ENCODE measurements around the gene RBFOX2. TPM values are rescaled to one million over a fixed set of nuclear protein-coding genes. Genes with fewer than 3 reads are reported as not detected.

RBFOX2 gene
- total RNA-seq, 1 experiment from 2014 or later: 24.2 TPM

DNA sequence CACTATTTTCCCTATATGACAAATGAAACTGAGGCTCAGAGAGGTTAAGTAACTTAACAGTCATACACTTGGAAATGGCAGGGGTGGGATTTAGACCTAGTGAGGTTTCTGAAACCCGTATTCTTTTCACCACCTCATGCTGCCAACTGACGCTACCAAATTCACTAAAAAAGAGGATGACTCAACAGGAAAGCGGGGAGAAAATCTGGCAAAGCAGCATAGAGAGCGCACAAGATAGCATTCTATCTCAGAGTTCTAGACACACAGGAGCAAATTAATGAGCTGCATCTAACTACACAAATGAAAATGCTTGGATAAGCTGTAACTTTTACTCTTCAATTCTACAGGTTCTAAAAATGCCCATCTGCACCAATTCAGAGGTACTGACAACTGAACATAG is 136.4 kb downstream of the RBFOX2 start:
- Histone ChIP-seq H3K4me2 (ENCODE audit: low read depth, low read length, poor library complexity, severe bottlenecking) (no peak overlapping the region), H3K4me3 (ENCODE audit: low read length) (no peak overlapping the region), H3K79me2 (ENCODE audit: low read length) (no peaks in the 10 kb centered on the region), H3K9me3 (ENCODE audit: low read length) (no peaks in the 10 kb centered on the region), H3K4me1 (ENCODE audit: low read length) (no peaks in the 10 kb centered on the region), H3K27ac (ENCODE audit: low read length) (no peak overlapping the region), H4K20me1 (ENCODE audit: insufficient read depth, low read depth, low read length) (peaks cover 68% of the 10 kb centered on the region), H3K36me3 (ENCODE audit: insufficient read depth, low read length) (no peaks in the 10 kb centered on the region), H3K9ac (ENCODE audit: low read length) (no peak overlapping the region), H2AFZ (ENCODE audit: low read length) (no peak overlapping the region), H3K27me3 (ENCODE audit: low read length) (no peaks in the 10 kb centered on the region), H3K9me2 (replicated peaks; ENCODE audit: insufficient read depth, low read length) (no peaks in the 10 kb centered on the region)
- DNase-seq: no peak

DNA sequence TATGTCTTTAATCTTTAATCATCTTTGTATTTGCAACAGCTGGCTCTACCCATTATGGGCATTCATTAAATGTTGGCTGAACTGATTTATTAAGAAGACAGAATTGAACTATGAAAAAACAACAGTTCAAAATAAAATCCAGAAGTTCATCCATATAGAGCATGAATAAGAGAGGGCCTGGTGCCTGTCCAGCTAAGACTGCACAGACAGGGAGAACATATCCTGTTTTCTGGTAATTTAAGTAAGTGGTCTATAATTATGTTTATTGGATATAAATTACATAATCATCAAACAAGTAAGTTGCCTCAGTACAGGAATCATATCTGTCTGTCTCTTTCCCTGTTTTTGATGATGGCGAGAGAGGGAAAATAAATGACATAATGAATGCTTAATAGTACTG is 137.2 kb downstream of the RBFOX2 start:
- H3K4me3 ChIP-seq (ENCODE audit: low read length): no peak overlapping the region

DNA sequence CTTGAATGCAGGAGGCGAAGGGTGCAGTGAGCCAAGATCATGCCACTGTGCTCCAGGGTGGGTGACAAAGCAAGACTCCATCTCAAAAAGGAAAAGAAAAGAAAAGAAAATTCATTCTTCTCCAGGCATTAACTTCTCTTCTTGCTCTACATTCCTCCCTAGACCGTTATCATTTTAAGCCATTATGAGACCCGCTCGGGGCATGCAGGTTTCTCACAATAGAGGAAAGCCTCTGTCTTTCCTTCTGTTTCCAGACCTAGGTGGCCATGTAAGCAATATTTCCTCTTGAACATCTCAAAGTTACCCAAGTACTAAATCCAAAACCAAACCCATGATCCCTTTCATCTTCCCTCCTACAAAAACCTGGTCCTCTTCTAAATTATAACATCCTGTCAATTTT is 139.6 kb downstream of the RBFOX2 start:
- Histone ChIP-seq H3K4me3 (ENCODE audit: low read length) (no peak overlapping the region), H3K4me1 (ENCODE audit: low read length) (0 out of 2 replicates have a peak, but pooled peaks cover 4% of the 10 kb centered on the region), H3K27ac (ENCODE audit: low read length) (no peak overlapping the region), H3K36me3 (ENCODE audit: insufficient read depth, low read length) (no peaks in the 10 kb centered on the region), H3K9ac (ENCODE audit: low read length) (no peak overlapping the region), H3K4me2 (ENCODE audit: low read depth, low read length, poor library complexity, severe bottlenecking) (no peak overlapping the region), H2AFZ (ENCODE audit: low read length) (no peak overlapping the region), H3K9me2 (replicated peaks; ENCODE audit: insufficient read depth, low read length) (no peaks in the 10 kb centered on the region), H4K20me1 (ENCODE audit: insufficient read depth, low read depth, low read length) (peaks cover 65% of the 10 kb centered on the region), H3K27me3 (ENCODE audit: low read length) (no peaks in the 10 kb centered on the region), H3K9me3 (ENCODE audit: low read length) (no peaks in the 10 kb centered on the region), H3K79me2 (ENCODE audit: low read length) (no peaks in the 10 kb centered on the region)
- DNase-seq: no peak

More for the DNA sequence above, 137.2 kb downstream of the RBFOX2 start:
- Histone ChIP-seq H3K9me3 (ENCODE audit: low read length) (no peaks in the 10 kb centered on the region), H3K4me1 (ENCODE audit: low read length) (no peaks in the 10 kb centered on the region), H4K20me1 (ENCODE audit: insufficient read depth, low read depth, low read length) (peaks cover 71% of the 10 kb centered on the region), H3K27me3 (ENCODE audit: low read length) (no peaks in the 10 kb centered on the region), H3K36me3 (ENCODE audit: insufficient read depth, low read length) (no peaks in the 10 kb centered on the region), H3K27ac (ENCODE audit: low read length) (no peak overlapping the region), H3K9ac (ENCODE audit: low read length) (no peak overlapping the region), H3K4me2 (ENCODE audit: low read depth, low read length, poor library complexity, severe bottlenecking) (no peak overlapping the region), H2AFZ (ENCODE audit: low read length) (no peak overlapping the region), H3K9me2 (replicated peaks; ENCODE audit: insufficient read depth, low read length) (no peaks in the 10 kb centered on the region), H3K79me2 (ENCODE audit: low read length) (no peaks in the 10 kb centered on the region)
- no peak for DNase-seq

DNA sequence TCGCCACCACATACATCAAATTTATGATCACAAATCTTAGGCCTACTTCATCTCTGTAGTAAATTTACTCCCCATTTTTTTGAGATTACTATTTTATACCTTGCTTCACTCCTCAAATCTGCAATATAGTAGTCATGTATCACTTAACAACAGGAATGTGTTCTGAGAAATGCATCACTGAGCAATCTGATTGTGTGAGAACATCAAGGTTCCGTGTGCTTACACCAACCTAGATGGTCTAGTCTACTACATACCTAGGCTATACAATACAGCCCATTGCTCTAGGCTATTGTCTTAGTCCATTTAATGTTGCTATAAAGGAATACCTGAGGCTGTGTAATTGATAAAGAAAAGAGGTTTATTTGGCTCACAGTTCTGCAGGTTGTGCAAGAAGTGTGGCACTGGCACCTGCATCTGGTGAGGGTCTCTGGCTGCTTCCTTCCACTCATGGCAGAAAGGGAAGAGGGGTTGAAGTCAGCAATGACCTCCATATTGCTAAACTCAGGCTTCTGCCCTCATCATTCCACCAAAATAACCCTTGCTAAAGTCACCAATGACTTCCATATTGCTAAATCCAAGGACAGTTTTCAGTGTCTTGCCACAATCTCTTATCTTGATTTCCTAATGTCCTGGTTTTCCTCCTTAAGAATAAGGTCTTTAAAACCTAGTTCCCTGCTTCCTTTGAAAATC is 140.3 kb downstream of the RBFOX2 start:
- Histone ChIP-seq H3K79me2 (ENCODE audit: low read length) (no peaks in the 10 kb centered on the region), H3K4me3 (ENCODE audit: low read length) (no peak overlapping the region)

DNA sequence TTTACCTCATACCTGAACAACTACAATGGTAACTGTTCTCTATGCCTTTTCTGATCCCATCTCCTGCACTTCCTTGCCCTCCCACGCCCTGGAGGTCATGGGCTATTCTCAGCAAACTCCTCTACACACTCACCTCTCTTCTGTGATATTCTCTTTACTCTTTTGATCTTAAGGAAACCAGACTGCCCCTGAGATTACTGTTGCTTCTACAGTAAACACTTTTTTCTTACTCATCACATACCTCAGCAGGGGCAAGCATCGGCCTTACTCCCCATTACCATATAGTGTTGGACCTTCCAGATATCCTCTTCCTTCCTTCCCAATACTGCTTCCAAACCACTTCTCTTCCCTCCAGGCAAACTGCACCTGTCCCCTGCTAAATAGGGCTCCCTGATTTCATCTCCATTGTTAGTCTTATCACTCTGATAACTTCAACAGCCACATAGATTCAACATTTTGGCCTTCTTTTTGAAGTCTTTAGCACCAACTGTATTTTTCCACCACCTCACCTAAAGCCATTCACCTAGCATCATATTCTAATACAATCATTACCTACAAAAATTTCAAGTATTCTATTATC is 141.2 kb downstream of the RBFOX2 start:
- H3K27ac ChIP-seq (ENCODE audit: low read length): no peak overlapping the region
- no peaks in the 10 kb centered on the region for H3K36me3 ChIP-seq (ENCODE audit: insufficient read depth, low read length)
- H3K4me3 ChIP-seq (ENCODE audit: low read length): no peak overlapping the region
- no peaks in the 10 kb centered on the region for H3K27me3 ChIP-seq (ENCODE audit: low read length)
- no peak overlapping the region for H3K4me2 ChIP-seq (ENCODE audit: low read depth, low read length, poor library complexity, severe bottlenecking)
- no peak for DNase-seq
- H3K9me2 ChIP-seq (replicated peaks; ENCODE audit: insufficient read depth, low read length): no peaks in the 10 kb centered on the region
- H3K9ac ChIP-seq (ENCODE audit: low read length): no peak overlapping the region
- H3K79me2 ChIP-seq (ENCODE audit: low read length): no peaks in the 10 kb centered on the region
- H4K20me1 ChIP-seq (ENCODE audit: insufficient read depth, low read depth, low read length): peaks cover 64% of the 10 kb centered on the region
- no peak overlapping the region for H2AFZ ChIP-seq (ENCODE audit: low read length)
- 0 out of 2 replicates have a peak, but pooled peaks cover 4% of the 10 kb centered on the region for H3K4me1 ChIP-seq (ENCODE audit: low read length)
- H3K9me3 ChIP-seq (ENCODE audit: low read length): no peaks in the 10 kb centered on the region

More for the DNA sequence above, 140.3 kb downstream of the RBFOX2 start:
- no peak overlapping the region for H3K27ac ChIP-seq (ENCODE audit: low read length)
- no peak for DNase-seq
- no peak overlapping the region for H3K4me2 ChIP-seq (ENCODE audit: low read depth, low read length, poor library complexity, severe bottlenecking)
- no peak overlapping the region for H3K9ac ChIP-seq (ENCODE audit: low read length)
- H2AFZ ChIP-seq (ENCODE audit: low read length): no peak overlapping the region
- no peaks in the 10 kb centered on the region for H3K36me3 ChIP-seq (ENCODE audit: insufficient read depth, low read length)
- no peaks in the 10 kb centered on the region for H3K9me3 ChIP-seq (ENCODE audit: low read length)
- no peaks in the 10 kb centered on the region for H3K9me2 ChIP-seq (replicated peaks; ENCODE audit: insufficient read depth, low read length)
- H3K4me1 ChIP-seq (ENCODE audit: low read length): 0 out of 2 replicates have a peak, but pooled peaks cover 4% of the 10 kb centered on the region
- peaks cover 64% of the 10 kb centered on the region for H4K20me1 ChIP-seq (ENCODE audit: insufficient read depth, low read depth, low read length)
- no peaks in the 10 kb centered on the region for H3K27me3 ChIP-seq (ENCODE audit: low read length)

DNA sequence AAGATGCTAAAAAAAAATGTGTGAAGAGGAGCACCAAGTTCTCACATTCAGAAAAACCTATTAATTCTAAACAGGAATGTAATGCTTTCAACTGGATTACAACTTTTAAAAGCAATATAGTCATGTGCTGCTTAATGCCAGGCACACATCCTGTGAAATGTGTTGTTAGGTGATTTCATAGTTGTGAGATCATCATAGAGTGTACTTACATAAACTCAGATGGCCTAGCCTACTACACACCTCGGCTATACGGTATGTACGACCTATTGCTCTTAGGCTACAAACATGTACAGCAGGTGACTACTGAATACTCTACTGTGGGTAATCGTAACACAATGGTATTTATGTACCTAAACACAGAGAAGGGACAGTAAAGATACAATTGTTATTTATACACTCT is 142.3 kb downstream of the RBFOX2 start:
- H3K79me2 ChIP-seq (ENCODE audit: low read length): no peaks in the 10 kb centered on the region

DNA sequence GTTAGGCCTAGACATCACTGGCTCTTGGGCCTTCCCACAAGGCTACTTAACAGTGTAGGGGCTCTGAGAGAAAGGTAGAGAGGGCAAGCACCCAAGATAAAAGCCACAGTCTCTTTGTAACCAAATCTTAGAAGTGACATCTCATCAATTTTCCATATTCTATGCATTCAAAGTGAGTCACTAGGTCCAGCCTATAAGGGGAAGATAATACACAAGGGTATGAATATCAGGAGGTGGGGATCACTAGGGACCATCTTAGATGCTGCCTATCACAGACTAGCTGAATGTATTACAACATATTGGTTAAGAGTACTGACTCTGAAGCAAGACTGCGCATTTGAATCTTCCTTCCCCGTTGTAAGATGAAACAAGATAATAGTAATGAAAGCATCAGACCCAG is 144.1 kb downstream of the RBFOX2 start:
- H2AFZ ChIP-seq (ENCODE audit: low read length): no peak overlapping the region
- DNase-seq: no peak
- H3K4me3 ChIP-seq (ENCODE audit: low read length): no peak overlapping the region
- peaks cover 62% of the 10 kb centered on the region for H4K20me1 ChIP-seq (ENCODE audit: insufficient read depth, low read depth, low read length)
- no peaks in the 10 kb centered on the region for H3K79me2 ChIP-seq (ENCODE audit: low read length)
- no peak overlapping the region for H3K4me2 ChIP-seq (ENCODE audit: low read depth, low read length, poor library complexity, severe bottlenecking)
- no peaks in the 10 kb centered on the region for H3K9me3 ChIP-seq (ENCODE audit: low read length)
- no peak overlapping the region for H3K9ac ChIP-seq (ENCODE audit: low read length)
- H3K27ac ChIP-seq (ENCODE audit: low read length): no peak overlapping the region
- no peaks in the 10 kb centered on the region for H3K36me3 ChIP-seq (ENCODE audit: insufficient read depth, low read length)
- H3K27me3 ChIP-seq (ENCODE audit: low read length): no peaks in the 10 kb centered on the region
- H3K4me1 ChIP-seq (ENCODE audit: low read length): peaks cover 4% of the 10 kb centered on the region
- H3K9me2 ChIP-seq (replicated peaks; ENCODE audit: insufficient read depth, low read length): no peaks in the 10 kb centered on the region

More for the DNA sequence above, 142.3 kb downstream of the RBFOX2 start:
- DNase-seq: no peak
- H3K36me3 ChIP-seq (ENCODE audit: insufficient read depth, low read length): no peaks in the 10 kb centered on the region
- H4K20me1 ChIP-seq (ENCODE audit: insufficient read depth, low read depth, low read length): peaks cover 63% of the 10 kb centered on the region
- 0 out of 2 replicates have a peak, but pooled peaks cover 4% of the 10 kb centered on the region for H3K4me1 ChIP-seq (ENCODE audit: low read length)
- no peaks in the 10 kb centered on the region for H3K9me3 ChIP-seq (ENCODE audit: low read length)
- no peak overlapping the region for H3K27ac ChIP-seq (ENCODE audit: low read length)
- no peak overlapping the region for H3K4me2 ChIP-seq (ENCODE audit: low read depth, low read length, poor library complexity, severe bottlenecking)
- H2AFZ ChIP-seq (ENCODE audit: low read length): no peak overlapping the region
- H3K9ac ChIP-seq (ENCODE audit: low read length): no peak overlapping the region
- H3K9me2 ChIP-seq (replicated peaks; ENCODE audit: insufficient read depth, low read length): no peaks in the 10 kb centered on the region
- no peak overlapping the region for H3K4me3 ChIP-seq (ENCODE audit: low read length)
- H3K27me3 ChIP-seq (ENCODE audit: low read length): no peaks in the 10 kb centered on the region

DNA sequence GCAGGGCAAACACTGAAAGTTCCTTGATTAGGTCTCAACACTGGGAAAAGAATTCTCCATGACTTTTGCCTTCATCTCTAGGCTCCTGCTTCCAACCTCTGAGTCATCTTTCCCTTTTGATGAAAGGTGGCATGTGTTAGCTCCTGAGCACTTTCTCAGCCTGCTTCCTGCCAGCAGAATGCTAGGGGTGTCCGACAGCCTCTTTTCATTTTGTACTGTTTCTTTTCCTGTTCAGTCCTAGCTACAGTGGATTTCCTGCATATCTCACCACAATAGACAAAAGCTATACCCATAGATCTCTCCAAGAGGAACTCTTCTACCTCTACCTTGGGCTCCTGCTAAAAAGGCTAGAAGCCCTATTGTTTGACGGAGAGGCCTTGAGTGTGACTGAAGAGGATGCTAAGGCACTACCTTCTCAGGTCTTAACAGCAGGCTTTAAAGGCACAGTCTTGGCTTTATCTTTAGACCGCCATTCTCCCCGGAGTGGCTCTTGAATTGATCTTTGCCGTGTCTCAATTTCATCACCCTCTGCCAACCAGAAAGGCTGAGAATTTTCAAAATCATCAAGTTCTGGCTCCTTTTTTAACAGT is 145.5 kb downstream of the RBFOX2 start:
- Histone ChIP-seq H3K79me2 (ENCODE audit: low read length) (no peaks in the 10 kb centered on the region), H3K36me3 (ENCODE audit: insufficient read depth, low read length) (no peaks in the 10 kb centered on the region), H3K9me2 (replicated peaks; ENCODE audit: insufficient read depth, low read length) (no peaks in the 10 kb centered on the region), H3K4me2 (ENCODE audit: low read depth, low read length, poor library complexity, severe bottlenecking) (no peak overlapping the region), H3K27ac (ENCODE audit: low read length) (no peak overlapping the region), H2AFZ (ENCODE audit: low read length) (no peak overlapping the region), H3K27me3 (ENCODE audit: low read length) (no peaks in the 10 kb centered on the region), H3K4me1 (ENCODE audit: low read length) (peaks cover 9% of the 10 kb centered on the region), H3K9ac (ENCODE audit: low read length) (no peak overlapping the region), H4K20me1 (ENCODE audit: insufficient read depth, low read depth, low read length) (peaks cover 61% of the 10 kb centered on the region), H3K9me3 (ENCODE audit: low read length) (no peaks in the 10 kb centered on the region), H3K4me3 (ENCODE audit: low read length) (no peak overlapping the region)
- DNase-seq: no peak

Data from Karpas-422 (cell line).